ENCODE data around the gene VIM. TPM values are rescaled to one million over a fixed set of nuclear protein-coding genes. Genes with fewer than 3 reads are reported as not detected.

VIM gene
- total RNA-seq, 2 experiments from 2014 or later, result 0.88 to 3.4 TPM

- Histone ChIP-seq H3K36me3 (ENCODE audit: insufficient read depth, low read length) (no peaks in the 10 kb centered on the region), H3K9me2 (ENCODE audit: insufficient read depth, low read length) (no peaks in the 10 kb centered on the region), H3K79me2 (ENCODE audit: insufficient read depth, low read depth, low read length) (no peaks in the 10 kb centered on the region), H3K4me1 (ENCODE audit: insufficient read depth, low read length, poor library complexity, severe bottlenecking) (peaks cover 27% of the 10 kb centered on the region), H3K4me2 (ENCODE audit: low read length) (no peak overlapping the region), H3K4me3 (ENCODE audit: low read depth, low read length, poor library complexity, severe bottlenecking) (no peak overlapping the region), H3K27ac (ENCODE audit: low read depth, low read length, poor library complexity, severe bottlenecking) (no peak overlapping the region), H3K9me3 (ENCODE audit: low read length) (no peaks in the 10 kb centered on the region), H2AFZ (ENCODE audit: low read length) (no peak overlapping the region), H4K20me1 (ENCODE audit: insufficient read depth, low read length) (no peaks in the 10 kb centered on the region)
- TF ChIP-seq EZH2phosphoT487 (IDR thresholded peaks at IDR 0.05; ENCODE audit: borderline replicate concordance, low read depth, low read length), result no peak
- no peak for TF ChIP-seq CTCF (conservative IDR thresholded peaks at IDR 0.05; ENCODE audit: low read length)
- intact Hi-C loops (cut with micrococcal nuclease; ENCODE audit: unreplicated experiment), result loop anchor here (10.0 kb wide), 1 partner anchor 1368 kb away; the partner anchor contains the start of gene MINDY3
- no peak for DNase-seq (ENCODE audit: low spot score)
- ChIA-PET CTCF (ENCODE audit: unreplicated experiment) (no interaction called here), POLR2A (interaction anchor here (0.5 to 0.6 kb wide), 2 partner anchors 12 to 1503 kb away, joined by 3 to 4 read pairs; no protein-coding TSS in a partner anchor)
- no TSS peak for BruUV-seq (replicated peaks)
These were observed 4.4 kb downstream of the VIM start for GRCh38 chr10:17232276-17232960.

GRCh38 chr10:17233286-17233991 is 5.4 kb downstream of the VIM start:
- Histone ChIP-seq H3K4me1 (ENCODE audit: insufficient read depth, low read length, poor library complexity, severe bottlenecking) (peaks cover 17% of the 10 kb centered on the region), H3K4me3 (ENCODE audit: low read depth, low read length, poor library complexity, severe bottlenecking) (no peak overlapping the region), H3K27ac (ENCODE audit: low read depth, low read length, poor library complexity, severe bottlenecking) (no peak overlapping the region), H4K20me1 (ENCODE audit: insufficient read depth, low read length) (no peaks in the 10 kb centered on the region), H3K36me3 (ENCODE audit: insufficient read depth, low read length) (no peaks in the 10 kb centered on the region), H3K4me2 (ENCODE audit: low read length) (no peak overlapping the region), H3K9me3 (ENCODE audit: low read length) (no peaks in the 10 kb centered on the region), H3K79me2 (ENCODE audit: insufficient read depth, low read depth, low read length) (no peaks in the 10 kb centered on the region), H2AFZ (ENCODE audit: low read length) (no peak overlapping the region), H3K9me2 (ENCODE audit: insufficient read depth, low read length) (no peaks in the 10 kb centered on the region)
- ChIA-PET POLR2A (no interaction called here), CTCF (ENCODE audit: unreplicated experiment) (no interaction called here)
- DNase-seq (ENCODE audit: low spot score), result no peak
- intact Hi-C loops (cut with micrococcal nuclease; ENCODE audit: unreplicated experiment), result loop anchor here (10.0 kb wide), 1 partner anchor 1369 kb away; the partner anchor contains the start of gene MINDY3
- no TSS peak for BruUV-seq (replicated peaks)
- no peak for TF ChIP-seq EZH2phosphoT487 (IDR thresholded peaks at IDR 0.05; ENCODE audit: borderline replicate concordance, low read depth, low read length)
- no peak for TF ChIP-seq CTCF (conservative IDR thresholded peaks at IDR 0.05; ENCODE audit: low read length)
